ENCODE data around the gene PKD1L1. TPM values are rescaled to one million over a fixed set of nuclear protein-coding genes. Genes with fewer than 3 reads are reported as not detected.

The PKD1L1 gene
- total RNA-seq, 6 experiments from 2014 or later, result 0.13 to 1.4 (median 0.51) TPM; not detected in 1

- intact Hi-C loops (cut with DNase I), result no loop called here
- H3K27ac ChIP-seq, result no peak overlapping the region
- H3K4me1 ChIP-seq, result no peaks in the 10 kb centered on the region
- no peak for DNase-seq
- H3K36me3 ChIP-seq, result no peaks in the 10 kb centered on the region
- H3K27me3 ChIP-seq, result no peaks in the 10 kb centered on the region
- 92% methylated on average over 14 of the region's 19 CpGs for WGBS (ENCODE audit: insufficient coverage, low coverage, low lambda C conversion rate, missing lambda C conversion rate)
- H3K4me3 ChIP-seq, result no peak overlapping the region
- H3K9me3 ChIP-seq, result no peaks in the 10 kb centered on the region
- no peak for TF ChIP-seq POLR2A (IDR thresholded peaks at IDR 0.05)
- no peak for TF ChIP-seq CTCF (IDR thresholded peaks at IDR 0.05)
- ATAC-seq, result no peak
Measured at GRCh38 chr7:47836503-47837202, 111.6 kb downstream of the PKD1L1 start.

- intact Hi-C loops (cut with DNase I), result no loop called here
- ATAC-seq (no peak), DNase-seq (no peak)
- TF ChIP-seq CTCF (IDR thresholded peaks at IDR 0.05) (no peak), POLR2A (IDR thresholded peaks at IDR 0.05) (no peak)
- Histone ChIP-seq H3K9me3 (no peaks in the 10 kb centered on the region), H3K36me3 (no peaks in the 10 kb centered on the region), H3K27ac (no peak overlapping the region), H3K27me3 (no peaks in the 10 kb centered on the region), H3K4me1 (no peaks in the 10 kb centered on the region), H3K4me3 (no peak overlapping the region)
- 80% methylated on average over 9 of the region's 11 CpGs for WGBS (ENCODE audit: insufficient coverage, low coverage, low lambda C conversion rate, missing lambda C conversion rate)
Measured at GRCh38 chr7:47836080-47836479, 112.2 kb downstream of the PKD1L1 start.

- TF ChIP-seq CTCF (IDR thresholded peaks at IDR 0.05), result no peak
- TF ChIP-seq POLR2A (IDR thresholded peaks at IDR 0.05), result no peak
- Histone ChIP-seq H3K9me3 (no peaks in the 10 kb centered on the region), H3K36me3 (no peaks in the 10 kb centered on the region), H3K4me3 (no peak overlapping the region), H3K27ac (no peak overlapping the region), H3K27me3 (no peaks in the 10 kb centered on the region), H3K4me1 (no peaks in the 10 kb centered on the region)
- ATAC-seq, result no peak
- DNase-seq, result no peak
- WGBS (ENCODE audit: insufficient coverage, low coverage, low lambda C conversion rate, missing lambda C conversion rate), result 80% methylated on average over 1 of the region's 8 CpGs
- intact Hi-C loops (cut with DNase I), result no loop called here
Measured at GRCh38 chr7:47833211-47833610, 115.1 kb downstream of the PKD1L1 start.

- ATAC-seq, result no peak
- H3K4me3 ChIP-seq, result no peak overlapping the region
- no peaks in the 10 kb centered on the region for H3K4me1 ChIP-seq
- no peak for DNase-seq
- WGBS (ENCODE audit: insufficient coverage, low coverage, low lambda C conversion rate, missing lambda C conversion rate), result no CpG with 5 or more reads among the region's 10 CpGs
- no peak overlapping the region for H3K27ac ChIP-seq
- no peaks in the 10 kb centered on the region for H3K36me3 ChIP-seq
- no peaks in the 10 kb centered on the region for H3K9me3 ChIP-seq
- no peak for TF ChIP-seq POLR2A (IDR thresholded peaks at IDR 0.05)
- no peak for TF ChIP-seq CTCF (IDR thresholded peaks at IDR 0.05)
- H3K27me3 ChIP-seq, result no peaks in the 10 kb centered on the region
- intact Hi-C loops (cut with DNase I), result no loop called here
Measured at GRCh38 chr7:47832105-47832715, 116.1 kb downstream of the PKD1L1 start.

All from right lobe of liver (tissue), 6 donors.